ENCODE measurements around the gene POP4. TPM values are rescaled to one million over a fixed set of nuclear protein-coding genes. Genes with fewer than 3 reads are reported as not detected.

The POP4 gene
- total and polyA plus RNA-seq, 8 donors, result 2.0 to 162 (median 55.5) TPM

DNA sequence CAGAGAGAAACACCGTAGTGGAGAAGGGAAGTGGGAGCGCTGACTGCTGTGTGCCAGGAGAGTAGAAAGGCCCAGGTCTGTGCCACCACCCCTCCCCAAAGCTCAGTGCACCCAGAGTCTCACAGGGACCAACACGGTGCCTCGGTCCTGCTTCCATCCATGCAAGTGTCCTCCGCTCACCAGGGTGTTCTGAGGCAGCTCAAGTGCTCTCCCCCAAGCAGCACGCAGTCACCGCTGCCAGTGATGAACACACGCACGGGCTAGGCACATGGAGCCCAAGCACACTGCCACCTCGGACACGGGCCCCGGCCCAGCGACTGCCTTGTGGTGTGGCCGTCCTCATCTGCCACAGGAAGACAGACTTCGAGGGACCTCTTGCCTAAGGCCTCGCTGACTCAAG, 10.5 kb downstream of the POP4 start:
- Histone ChIP-seq H3K4me1 (peaks cover 0 to 4% (median 0%) of the 10 kb centered on the region in 4 donors), H3K36me3 (peaks cover 40 to 54% (median 53%) of the 10 kb centered on the region in 4 donors), H3K9me3 (no peaks in the 10 kb centered on the region), H3K4me3 (no peak overlapping the region), H3K27ac (no peak overlapping the region), H3K27me3 (peaks cover 0 to 9% (median 0%) of the 10 kb centered on the region in 3 donors)
- DNase-seq, result no peak
- TF ChIP-seq, protein P1, sequence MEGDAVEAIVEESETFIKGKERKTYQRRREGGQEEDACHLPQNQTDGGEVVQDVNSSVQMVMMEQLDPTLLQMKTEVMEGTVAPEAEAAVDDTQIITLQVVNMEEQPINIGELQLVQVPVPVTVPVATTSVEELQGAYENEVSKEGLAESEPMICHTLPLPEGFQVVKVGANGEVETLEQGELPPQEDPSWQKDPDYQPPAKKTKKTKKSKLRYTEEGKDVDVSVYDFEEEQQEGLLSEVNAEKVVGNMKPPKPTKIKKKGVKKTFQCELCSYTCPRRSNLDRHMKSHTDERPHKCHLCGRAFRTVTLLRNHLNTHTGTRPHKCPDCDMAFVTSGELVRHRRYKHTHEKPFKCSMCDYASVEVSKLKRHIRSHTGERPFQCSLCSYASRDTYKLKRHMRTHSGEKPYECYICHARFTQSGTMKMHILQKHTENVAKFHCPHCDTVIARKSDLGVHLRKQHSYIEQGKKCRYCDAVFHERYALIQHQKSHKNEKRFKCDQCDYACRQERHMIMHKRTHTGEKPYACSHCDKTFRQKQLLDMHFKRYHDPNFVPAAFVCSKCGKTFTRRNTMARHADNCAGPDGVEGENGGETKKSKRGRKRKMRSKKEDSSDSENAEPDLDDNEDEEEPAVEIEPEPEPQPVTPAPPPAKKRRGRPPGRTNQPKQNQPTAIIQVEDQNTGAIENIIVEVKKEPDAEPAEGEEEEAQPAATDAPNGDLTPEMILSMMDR (IDR thresholded peaks at IDR 0.05), result no peak
- no peak for TF ChIP-seq POLR2AphosphoS5 (IDR thresholded peaks at IDR 0.05)
- no peak for TF ChIP-seq EP300 (IDR thresholded peaks at IDR 0.05)
- no peak for TF ChIP-seq POLR2A (IDR thresholded peaks at IDR 0.05)
- 88 to 96% (median 91%) methylated on average over 8 to 16 of the region's 16 CpGs for WGBS, 5 donors
- intact Hi-C loops (cut with DNase I; ENCODE audit: low total_unique reads), result no loop called here

- DNase-seq, result no peak
- 73 to 85% (median 81%) methylated on average over 14 to 16 of the region's 16 CpGs for WGBS, 5 donors
- Histone ChIP-seq H3K4me1 (peaks cover 0 to 4% (median 0%) of the 10 kb centered on the region in 4 donors), H3K4me3 (no peak overlapping the region), H3K36me3 (peaks cover 29 to 43% (median 42%) of the 10 kb centered on the region in 4 donors), H3K27me3 (peaks cover 0 to 18% (median 0%) of the 10 kb centered on the region in 3 donors), H3K27ac (no peak overlapping the region), H3K9me3 (no peaks in the 10 kb centered on the region)
- TF ChIP-seq EP300 (IDR thresholded peaks at IDR 0.05) (no peak), POLR2A (IDR thresholded peaks at IDR 0.05) (no peak), POLR2AphosphoS5 (IDR thresholded peaks at IDR 0.05) (no peak)
- TF ChIP-seq, protein P1 (IDR thresholded peaks at IDR 0.05), result no peak
- intact Hi-C loops (cut with DNase I; ENCODE audit: low total_unique reads), result no loop called here
Observed at GRCh38 chr19:29617366-29618266, 11.5 kb downstream of the POP4 start.

DNA sequence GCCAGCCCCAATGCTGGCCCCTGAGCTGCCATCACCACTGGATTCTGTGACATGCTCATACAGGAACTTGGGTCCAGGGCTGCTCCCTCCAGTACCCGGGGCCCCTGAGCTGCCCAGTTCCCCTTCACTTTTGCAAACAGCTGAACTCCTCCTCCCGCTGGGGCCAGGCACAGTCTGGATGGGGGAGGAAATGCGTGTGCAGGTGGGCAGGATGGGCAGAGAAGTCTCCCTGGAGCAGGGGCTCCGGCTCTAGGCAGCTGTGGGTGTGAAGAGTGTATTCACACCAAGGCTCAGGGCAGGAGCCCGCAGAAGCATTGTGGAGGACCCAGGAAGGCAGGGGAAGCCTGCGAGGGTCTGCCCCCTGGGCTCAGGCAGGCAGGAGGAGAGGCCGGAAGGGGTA, 12.4 kb downstream of the POP4 start:
- Histone ChIP-seq H3K9me3 (no peaks in the 10 kb centered on the region), H3K4me3 (no peak overlapping the region), H3K27ac (no peak overlapping the region), H3K27me3 (peaks cover 0 to 18% (median 0%) of the 10 kb centered on the region in 3 donors), H3K36me3 (peaks cover 21 to 35% (median 34%) of the 10 kb centered on the region in 4 donors), H3K4me1 (peaks cover 0 to 4% (median 0%) of the 10 kb centered on the region in 4 donors)
- no peak for TF ChIP-seq POLR2A (IDR thresholded peaks at IDR 0.05)
- TF ChIP-seq, protein P1 (IDR thresholded peaks at IDR 0.05), result no peak
- no peak for TF ChIP-seq POLR2AphosphoS5 (IDR thresholded peaks at IDR 0.05)
- TF ChIP-seq EP300 (IDR thresholded peaks at IDR 0.05), result no peak
- DNase-seq, result no peak
- intact Hi-C loops (cut with DNase I; ENCODE audit: low total_unique reads), result no loop called here
- WGBS, 5 donors, result 82 to 86% (median 83%) methylated on average over 7 of the region's 7 CpGs

DNA sequence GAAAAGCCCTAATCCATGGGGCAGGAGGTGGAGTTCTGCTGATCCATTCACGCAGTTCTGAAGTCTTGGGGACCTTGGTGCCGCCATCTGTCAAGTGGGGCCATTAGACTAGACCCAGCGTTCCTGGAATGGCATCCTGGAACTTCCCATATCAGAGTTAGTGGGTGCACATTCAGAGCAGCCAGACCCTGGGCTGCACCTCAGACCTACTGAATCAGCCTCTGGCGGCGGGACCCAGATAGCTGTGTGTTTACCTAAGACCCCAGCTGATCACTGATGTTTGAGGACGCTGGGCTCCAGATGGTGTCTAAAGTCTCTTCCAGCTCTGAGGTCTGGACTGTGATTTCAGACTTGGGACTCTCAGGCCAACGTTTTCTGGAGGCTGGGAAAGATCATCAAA, 12.8 kb downstream of the POP4 start:
- TF ChIP-seq, protein P1 (IDR thresholded peaks at IDR 0.05), result no peak
- TF ChIP-seq POLR2A (IDR thresholded peaks at IDR 0.05) (no peak), POLR2AphosphoS5 (IDR thresholded peaks at IDR 0.05) (no peak), EP300 (IDR thresholded peaks at IDR 0.05) (no peak)
- H3K27me3 ChIP-seq, result peaks cover 0 to 18% (median 0%) of the 10 kb centered on the region in 3 donors
- H3K4me1 ChIP-seq, result peaks cover 0 to 4% (median 0%) of the 10 kb centered on the region in 4 donors
- H3K4me3 ChIP-seq, result no peak overlapping the region
- peaks cover 16 to 31% (median 29%) of the 10 kb centered on the region in 4 donors for H3K36me3 ChIP-seq
- H3K27ac ChIP-seq, result no peak overlapping the region
- no peak for DNase-seq
- WGBS, 5 donors, result 45 to 59% (median 50%) methylated on average over 6 to 7 of the region's 7 CpGs
- no peaks in the 10 kb centered on the region for H3K9me3 ChIP-seq
- intact Hi-C loops (cut with DNase I; ENCODE audit: low total_unique reads), result no loop called here

Data from stomach (tissue), 9 donors.